Right atrium auricular region (tissue), 2 donors: Measurements from ENCODE around the gene ZDHHC20. TPM values are rescaled to one million over a fixed set of nuclear protein-coding genes. Genes with fewer than 3 reads are reported as not detected.

Experiments used
- DNase-seq: peaks from one replicate; pipeline ENCODE4 v3.0.0-alpha.2; 2019; ENCODE audit warnings: low spot score
- H3K27ac ChIP-seq, 2 donors: fragments of 200-600 bp; sonication (generic); 1 replicate in 1 of 2; 2 replicates in 1 of 2; pipeline ENCODE4 v1.5.1; 2016 to 2019
- H3K27me3 ChIP-seq, 2 donors: fragments of 200-600 bp; sonication (generic); one replicate each; pipeline versions ENCODE4 v1.5.1 to v1.6.0; 2017 to 2019
- H3K36me3 ChIP-seq: fragments of 200-600 bp; sonication (generic); one replicate; pipeline ENCODE4 v1.5.1; 2016
- H3K4me1 ChIP-seq, 2 donors: fragments of 200-600 bp; sonication (generic); one replicate each; pipeline versions ENCODE4 v1.5.1 to v1.6.0; 2017 to 2019
- H3K4me3 ChIP-seq, 2 donors: fragments of 200-600 bp; sonication (generic); 1 replicate in 1 of 2; 2 replicates in 1 of 2; pipeline ENCODE4 v1.5.1; 2017 to 2019; ENCODE audit warnings: mild to moderate bottlenecking in 1 of 2, moderate library complexity in 1 of 2
- H3K9me3 ChIP-seq, 2 donors: fragments of 200-600 bp; sonication (generic); one replicate each; pipeline ENCODE4 v1.5.1; 2019
- CTCF ChIP-seq, 2 donors: fragments of 200-600 bp; sonication (generic); IDR thresholded peaks; one replicate each; pipeline ENCODE4 v1.5.1; 2019; ENCODE audit warnings: antibody characterized with exemption in 2 of 2
- total RNA-seq, 2 donors: library from RNA; depleted of rRNA; stranded (reverse); fragments of >200 nt; gene quantifications; one replicate each; pipeline ENCODE4 v1.1.0, GENCODE V29; 2016

ZDHHC20 gene
- 10 to 100 TPM; 19.7 to 26.5 TPM for total RNA-seq

GRCh38 chr13:21458813-21459701 lies at the start of gene ZDHHC20:
Gene ZDHHC20, minus strand, starts transcription at chr13:21459303. Its CDS starts 132 bp downstream, at chr13:21459171.
- DNase-seq = peak; percentile 84
- Histone ChIP-seq H3K36me3 (no peaks in the 10 kb centered on the region), H3K27ac (peak within 1 kb of the TSS; percentile 90 to 93), H3K27me3 (no peaks in the 10 kb centered on the region), H3K9me3 (no peaks in the 10 kb centered on the region), H3K4me1 (peaks cover 0 to 18% of the 10 kb centered on the region in 2 donors), H3K4me3 (peak within 1 kb of the TSS; percentile 92 to 99)
- TF ChIP-seq CTCF (IDR thresholded peaks at IDR 0.05) = no peak

GRCh38 chr13:21504379-21504778 lies 45.3 kb upstream of the ZDHHC20 start:
- DNase-seq = no peak
- Histone ChIP-seq H3K27ac (no peak overlapping the region), H3K27me3 (no peaks in the 10 kb centered on the region), H3K36me3 (peaks cover 18% of the 10 kb centered on the region), H3K4me3 (no peak overlapping the region), H3K4me1 (no peaks in the 10 kb centered on the region), H3K9me3 (no peaks in the 10 kb centered on the region)
- no peak for TF ChIP-seq CTCF (IDR thresholded peaks at IDR 0.05)

GRCh38 chr13:21501686-21502085 lies 42.6 kb upstream of the ZDHHC20 start:
- no peaks in the 10 kb centered on the region for H3K4me1 ChIP-seq
- no peak overlapping the region for H3K4me3 ChIP-seq
- DNase-seq = no peak
- H3K9me3 ChIP-seq = no peaks in the 10 kb centered on the region
- H3K27me3 ChIP-seq = no peaks in the 10 kb centered on the region
- no peak overlapping the region for H3K27ac ChIP-seq
- peaks cover 12% of the 10 kb centered on the region for H3K36me3 ChIP-seq
- no peak for TF ChIP-seq CTCF (IDR thresholded peaks at IDR 0.05)

- no peak for TF ChIP-seq CTCF (IDR thresholded peaks at IDR 0.05)
- H3K9me3 ChIP-seq = peaks cover 0 to 22% of the 10 kb centered on the region in 2 donors
- H3K36me3 ChIP-seq = no peaks in the 10 kb centered on the region
- H3K4me3 ChIP-seq = no peak overlapping the region
- no peak for DNase-seq
- H3K27ac ChIP-seq = no peak overlapping the region
- no peaks in the 10 kb centered on the region for H3K4me1 ChIP-seq
- H3K27me3 ChIP-seq = no peaks in the 10 kb centered on the region
Observed at GRCh38 chr13:21486322-21486721, 27.2 kb upstream of the ZDHHC20 start.

GRCh38 chr13:21483748-21484147 lies 24.6 kb upstream of the ZDHHC20 start:
- no peak for DNase-seq
- TF ChIP-seq CTCF (IDR thresholded peaks at IDR 0.05) = no peak

More at GRCh38 chr13:21483748-21484147, 24.6 kb upstream of the ZDHHC20 start:
- H3K9me3 ChIP-seq = peaks cover 0 to 22% of the 10 kb centered on the region in 2 donors
- H3K27ac ChIP-seq = no peak overlapping the region
- peaks cover 0 to 7% of the 10 kb centered on the region in 2 donors for H3K4me1 ChIP-seq
- no peaks in the 10 kb centered on the region for H3K27me3 ChIP-seq
- no peaks in the 10 kb centered on the region for H3K36me3 ChIP-seq
- no peak overlapping the region for H3K4me3 ChIP-seq
